ENCODE results near the gene CES4A.
"Not testable (repeated sequence)": the region's sequence is repeated elsewhere in the genome, so short reads cannot be mapped to it uniquely, and the experiment has no call there.

DNA sequence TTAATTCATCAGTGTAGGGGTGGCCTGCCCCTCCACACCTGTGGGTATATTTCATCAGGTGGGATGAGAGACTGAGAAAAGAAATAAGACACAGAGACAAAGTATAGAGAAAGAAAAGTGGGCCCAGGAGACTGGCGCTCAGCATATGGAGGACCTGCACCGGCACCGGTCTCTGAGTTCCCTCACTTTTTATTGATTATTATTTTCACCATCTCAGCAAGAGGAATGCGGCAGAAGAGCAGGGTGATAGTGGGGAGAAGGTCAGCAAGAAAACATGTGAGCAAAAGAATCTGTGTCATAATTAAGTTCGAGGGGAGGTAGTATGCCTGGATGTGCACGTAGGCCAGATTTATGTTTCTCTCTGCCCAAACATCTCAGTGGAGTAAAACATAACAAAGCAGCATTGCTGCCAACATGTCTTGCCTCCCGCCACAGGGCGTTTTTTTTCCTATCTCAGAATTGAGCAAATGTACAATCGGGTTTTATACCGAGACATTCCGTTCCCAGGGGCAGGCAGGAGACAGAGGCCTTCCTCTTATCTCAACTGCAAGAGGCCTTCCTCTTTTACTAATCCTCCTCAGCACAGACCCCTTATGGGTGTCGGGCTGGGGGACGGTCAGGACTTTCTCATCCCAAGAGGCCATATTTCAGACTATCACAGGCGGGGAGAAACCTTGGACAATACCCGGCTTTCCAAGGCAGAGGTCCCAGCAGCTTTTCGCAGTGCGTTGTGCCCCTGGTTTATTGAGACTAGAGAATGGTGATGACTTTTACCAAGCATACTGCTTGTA lies 32.8 kb upstream of the CES4A start:
- TF ChIP-seq TAF1 (IDR thresholded peaks at IDR 0.05; ENCODE audit: borderline replicate concordance, low read depth, low read length); POLR2A (IDR thresholded peaks at IDR 0.05; ENCODE audit: low read depth, low read length): not testable (repeated sequence)

All from GM12892 (cell line).